Fibroblast of skin of left quadriceps (primary cell): ENCODE measurements around the gene ERCC6L2.

Source experiments
- DNase-seq, 2 experiments: peaks; one replicate each; pipeline ENCODE4 v3.0.0-alpha.2; 2013; ENCODE audit warnings: low read depth in 2 of 2

Gene ERCC6L2

DNA sequence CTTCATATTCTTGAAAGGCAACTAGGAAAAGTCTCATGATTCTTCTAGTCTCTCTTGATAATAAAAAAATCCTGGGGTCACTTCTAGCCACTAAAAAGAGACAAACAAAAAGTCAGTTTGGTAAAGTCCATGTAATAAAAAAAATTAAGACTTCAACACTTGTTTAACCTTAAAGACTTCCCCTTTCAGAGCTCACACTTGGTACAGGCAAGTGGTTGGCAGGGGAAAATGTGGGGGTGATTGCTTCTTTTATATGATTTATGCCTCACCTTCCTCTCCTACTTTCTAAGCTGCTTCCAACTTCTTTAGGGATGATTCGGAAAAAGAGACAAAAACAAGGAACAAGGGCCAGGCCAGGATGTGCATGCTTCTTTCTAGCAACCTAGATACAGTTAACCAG, 5.1 kb upstream of the ERCC6L2 start:
- no peak for DNase-seq

- DNase-seq: no peak
Observed at GRCh38 chr9:95870906-95871305, 4.6 kb upstream of the ERCC6L2 start.

DNA sequence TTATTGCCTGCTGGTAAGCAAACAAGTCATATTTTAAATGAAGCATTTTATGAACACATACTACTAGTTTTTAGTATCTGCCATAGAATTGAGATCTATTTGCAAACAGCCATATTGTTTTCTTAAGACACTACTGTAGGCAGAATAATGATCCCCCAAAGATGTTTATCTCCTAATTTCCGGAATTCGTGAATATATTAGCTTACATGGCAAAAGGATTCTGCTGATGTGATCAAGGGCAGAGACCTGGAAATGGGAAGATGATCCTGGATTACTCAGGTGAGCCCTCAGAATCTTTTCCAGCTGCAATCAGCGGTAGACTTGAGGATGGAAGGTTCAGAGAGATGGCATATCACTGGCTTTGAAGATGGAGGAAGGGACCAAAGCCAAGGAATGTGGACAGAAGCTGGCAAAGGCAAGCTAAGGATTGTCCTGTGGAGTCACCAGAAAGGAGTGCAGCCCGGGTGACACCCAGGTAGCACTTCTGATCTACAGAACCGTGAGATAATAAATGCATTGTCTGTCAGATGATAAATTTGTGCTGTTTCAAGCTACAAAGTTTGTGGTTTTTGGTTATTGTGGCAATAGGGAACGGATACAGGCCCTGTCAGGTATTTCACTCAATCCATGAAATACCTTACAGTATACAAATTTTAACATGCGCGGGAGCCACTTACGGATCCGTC, 1.0 kb upstream of the ERCC6L2 start:
- no peak for DNase-seq

- no peak for DNase-seq
Observed at GRCh38 chr9:95874989-95875304, 544 bp upstream of the ERCC6L2 start.

- no peak for DNase-seq
Observed at GRCh38 chr9:95876138-95876444, 600 bp downstream of the ERCC6L2 start.

DNA sequence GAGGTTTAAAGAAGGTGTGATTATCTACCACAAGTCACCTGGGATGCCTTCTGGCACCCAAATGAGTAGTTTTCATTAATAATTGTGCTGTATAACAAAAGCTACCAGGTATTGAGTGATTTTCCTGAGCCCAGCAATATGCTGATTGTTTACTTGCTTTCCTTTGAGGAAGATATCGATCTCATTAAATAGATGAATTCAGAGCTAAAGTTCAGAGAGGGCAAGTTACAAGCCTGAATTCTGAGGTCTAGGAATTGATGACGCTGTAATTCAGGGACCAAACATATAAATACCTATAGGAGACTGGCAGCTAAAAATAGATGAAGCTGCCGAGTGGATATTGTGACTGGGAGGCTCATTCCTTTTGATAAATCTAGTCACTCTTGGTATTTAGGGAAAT, 1.1 kb downstream of the ERCC6L2 start:
- no peak for DNase-seq

DNA sequence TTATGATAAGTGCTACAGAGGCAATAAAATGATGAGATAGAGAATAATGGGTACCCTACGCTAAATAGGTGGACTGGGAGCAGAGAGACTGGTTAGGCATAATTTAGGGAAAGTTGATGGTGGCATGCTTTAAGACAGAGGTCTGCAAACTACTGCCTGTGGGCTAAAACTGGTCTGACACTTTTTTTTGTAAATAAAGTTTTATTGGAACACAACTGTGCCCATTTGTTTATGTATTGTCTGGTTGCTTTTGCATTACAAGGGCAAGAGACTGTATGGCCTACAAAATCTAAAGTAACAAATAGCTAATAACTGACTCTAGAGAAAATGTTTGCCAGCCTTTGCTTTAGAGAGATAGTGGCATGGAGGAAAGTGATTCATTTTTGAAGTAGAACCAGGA, 2.5 kb downstream of the ERCC6L2 start:
- DNase-seq: no peak

- DNase-seq: no peak
Observed at GRCh38 chr9:95879591-95879990, 4.1 kb downstream of the ERCC6L2 start.

- no peak for DNase-seq
Observed at GRCh38 chr9:95880021-95880690, 4.7 kb downstream of the ERCC6L2 start.

DNA sequence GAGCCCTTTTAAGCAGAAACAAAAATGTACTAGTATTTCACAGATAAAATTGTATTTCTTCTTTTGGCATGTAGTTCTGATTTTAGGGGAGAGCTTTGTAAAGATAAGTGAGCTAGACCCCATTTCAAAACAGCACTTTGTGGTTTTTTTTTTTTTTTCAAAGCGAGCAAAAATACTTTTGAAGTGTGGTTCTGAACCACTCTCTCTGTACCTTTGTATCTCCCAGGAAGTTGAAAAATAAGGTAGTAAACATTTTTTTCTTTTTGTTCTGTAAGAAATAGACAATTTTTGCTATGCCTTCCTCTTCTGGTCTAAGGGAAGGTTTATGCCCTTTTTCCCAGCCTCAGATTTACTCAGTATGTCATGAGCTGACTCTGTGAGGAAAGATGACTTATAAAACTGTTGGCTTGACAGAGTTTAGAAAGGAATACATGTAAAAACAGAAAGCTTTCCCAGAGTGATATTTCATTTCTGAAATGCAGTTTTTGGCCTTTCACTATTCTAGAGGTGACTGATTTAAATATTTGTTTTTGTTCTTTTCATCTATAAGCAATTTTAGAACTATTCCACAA, 12.5 kb downstream of the ERCC6L2 start:
- no peak for DNase-seq

GRCh38 chr9:95890594-95890993, 15.1 kb downstream of the ERCC6L2 start:
- no peak for DNase-seq

DNA sequence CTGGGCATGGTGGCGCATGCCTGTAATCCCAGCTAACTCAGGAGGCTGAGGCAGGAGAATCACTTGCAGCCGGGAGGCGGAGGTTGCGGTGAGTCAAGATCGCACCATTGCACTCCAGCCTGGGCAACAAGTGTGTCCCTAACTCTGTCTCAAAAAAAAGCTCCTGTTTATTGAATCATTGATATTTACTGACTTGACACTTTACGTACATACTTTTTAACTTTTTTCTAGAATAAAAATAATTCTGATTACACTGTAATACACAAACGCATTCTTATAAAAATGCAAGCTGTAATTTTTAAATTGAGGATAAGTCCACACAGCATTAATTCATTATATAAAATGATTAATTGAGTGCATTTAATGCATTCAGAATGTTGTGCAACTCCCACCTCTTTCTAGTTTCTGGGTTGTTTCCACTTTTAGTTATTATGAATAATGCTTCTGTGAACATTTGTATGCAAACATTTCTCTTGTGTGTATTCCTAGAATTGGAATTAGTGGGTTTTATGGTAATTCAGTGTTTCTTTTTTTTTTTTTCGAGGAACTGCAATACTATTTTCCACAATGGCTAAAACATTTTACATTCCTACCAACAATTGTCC, 15.7 kb downstream of the ERCC6L2 start:
- DNase-seq: no peak

DNA sequence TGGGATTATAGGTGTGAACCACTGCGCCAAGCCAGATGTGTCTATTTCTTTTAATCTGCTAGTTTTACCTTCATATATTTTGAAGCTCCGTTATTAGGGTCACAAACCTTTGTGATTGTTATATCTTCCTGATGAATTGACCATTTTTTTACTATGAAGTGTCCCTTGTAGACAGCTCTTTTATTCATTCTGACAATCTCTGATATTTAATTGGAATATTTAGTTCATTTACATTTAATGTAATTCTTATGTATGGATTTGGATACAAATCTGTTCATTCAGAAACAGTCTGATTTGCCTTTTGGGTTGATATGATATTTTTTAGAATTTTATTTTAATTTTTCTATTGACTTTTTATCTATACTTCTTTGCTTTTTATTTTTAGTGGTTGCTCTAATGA, 17.2 kb downstream of the ERCC6L2 start:
- no peak for DNase-seq

- no peak for DNase-seq
Observed at GRCh38 chr9:95896580-95896979, 21.1 kb downstream of the ERCC6L2 start.

GRCh38 chr9:95901506-95901905, 26.0 kb downstream of the ERCC6L2 start:
- no peak for DNase-seq

DNA sequence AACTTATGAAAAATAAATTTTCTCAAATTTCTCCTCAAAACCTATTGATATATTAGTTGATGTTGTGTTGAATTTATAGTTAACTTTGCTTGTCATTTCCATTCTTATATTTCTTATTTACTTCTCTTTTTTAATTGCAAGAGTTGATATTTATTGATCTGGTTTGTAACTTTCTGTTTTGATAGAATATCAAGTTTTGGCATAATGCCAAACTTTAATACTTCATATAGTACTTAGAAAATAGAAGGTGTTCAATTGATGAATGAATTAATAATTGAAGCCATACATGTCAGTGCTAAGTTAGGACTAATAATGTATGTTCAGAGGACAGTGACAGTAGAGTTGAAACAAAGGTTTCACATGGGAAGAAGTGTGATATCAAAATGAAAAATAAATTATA, 27.9 kb downstream of the ERCC6L2 start:
- no peak for DNase-seq

GRCh38 chr9:95907794-95908193, 32.3 kb downstream of the ERCC6L2 start:
- no peak for DNase-seq

GRCh38 chr9:95910023-95910707, 34.7 kb downstream of the ERCC6L2 start:
- DNase-seq: no peak

DNA sequence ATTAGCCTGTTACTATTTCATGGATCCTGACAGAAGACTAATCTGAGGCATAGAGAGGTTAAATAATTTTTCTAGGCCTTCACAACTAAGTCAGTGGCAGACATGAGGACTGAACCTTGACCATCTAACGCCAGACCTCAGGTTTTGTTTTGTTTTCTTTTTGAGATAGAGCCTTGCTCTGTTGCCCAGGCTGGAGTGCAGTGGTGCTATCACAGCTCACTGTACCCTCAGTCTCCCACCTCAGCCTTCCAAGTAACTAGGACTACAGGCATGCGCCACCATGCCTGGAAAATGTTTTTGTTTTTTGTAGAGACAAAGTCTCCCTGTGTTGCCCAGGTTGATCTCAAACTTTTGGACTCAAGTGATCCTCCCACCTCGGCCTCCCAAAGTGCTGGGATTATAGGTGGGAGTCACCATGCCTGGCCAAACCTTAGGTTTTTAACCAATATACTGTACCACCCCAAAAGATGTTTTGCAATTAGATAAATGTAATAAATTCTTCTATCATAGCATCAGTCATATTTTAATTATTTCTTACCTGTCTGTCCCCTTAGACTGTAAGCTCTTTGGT, 35.4 kb downstream of the ERCC6L2 start:
- DNase-seq: no peak

- no peak for DNase-seq
Observed at GRCh38 chr9:95912773-95913172, 37.3 kb downstream of the ERCC6L2 start.

GRCh38 chr9:95920017-95920416, 44.5 kb downstream of the ERCC6L2 start:
- no peak for DNase-seq

- no peak for DNase-seq
Observed at GRCh38 chr9:95923794-95924193, 48.3 kb downstream of the ERCC6L2 start.
